OCI-LY7 (cell line): ENCODE measurements around the gene TCEAL4. TPM values are rescaled to one million over a fixed set of nuclear protein-coding genes. Genes with fewer than 3 reads are reported as not detected.

Experiments
- BruUV-seq: library from RNA; stranded (reverse); fragments of 400-500 nt; replicated peaks from 2 replicates; lab custom pipeline; 2021; lab: Mats Ljungman, UMichigan
- CTCF ChIA-PET: fragments of 300-600 bp; sonication (Branson Sonifier 250); formaldehyde crosslinking; loops from one replicate; lab custom pipeline; 2022; ENCODE audit warnings: antibody characterized with exemption; ENCODE audit not compliant: unreplicated experiment; lab: Charles Lee
- POLR2A ChIA-PET: fragments of 300-600 bp; sonication (Branson Sonifier 250); formaldehyde crosslinking; loops from one replicate; lab custom pipeline; 2022; ENCODE audit warnings: antibody characterized with exemption; lab: Charles Lee
- DNase-seq: peaks from one replicate; pipeline ENCODE4 v3.0.0-alpha.2; 2015; ENCODE audit warnings: low spot score
- H2AFZ ChIP-seq: fragments of 200-600 bp; sonication (generic), shearing (Covaris generic); 2 replicates; pipeline ENCODE4 v1.6.1; 2014; ENCODE audit warnings: mild to moderate bottlenecking, antibody characterized with exemption, low read length, moderate library complexity
- H3K27ac ChIP-seq: fragments of 200-600 bp; sonication (generic); 2 replicates; pipeline ENCODE4 v1.5.1; 2014; ENCODE audit warnings: mixed run types, low read depth, mild to moderate bottlenecking, moderate library complexity, low read length, inconsistent platforms; ENCODE audit not compliant: poor library complexity, severe bottlenecking
- H3K36me3 ChIP-seq: fragments of 200-600 bp; sonication (generic); 2 replicates; pipeline ENCODE4 v1.6.1; 2014; ENCODE audit warnings: mild to moderate bottlenecking, antibody characterized with exemption, low read length, moderate library complexity, mixed read lengths; ENCODE audit not compliant: insufficient read depth
- H3K4me1 ChIP-seq: fragments of 200-600 bp; sonication (generic); 2 replicates; pipeline ENCODE4 v1.5.1; 2014; ENCODE audit warnings: mild to moderate bottlenecking, low read length; ENCODE audit not compliant: insufficient read depth, poor library complexity, severe bottlenecking
- H3K4me2 ChIP-seq: fragments of 200-600 bp; sonication (generic); 2 replicates; pipeline ENCODE4 v1.6.1; 2014; ENCODE audit warnings: mild to moderate bottlenecking, low read length
- H3K4me3 ChIP-seq: fragments of 200-600 bp; sonication (generic); 2 replicates; pipeline ENCODE4 v1.5.1; 2014; ENCODE audit warnings: mild to moderate bottlenecking, low read depth, low read length; ENCODE audit not compliant: poor library complexity, severe bottlenecking
- H3K79me2 ChIP-seq: fragments of 200-600 bp; sonication (generic); 2 replicates; pipeline ENCODE4 v1.6.1; 2016; ENCODE audit warnings: low read depth, mild to moderate bottlenecking, low read length, moderate library complexity, mixed read lengths; ENCODE audit not compliant: insufficient read depth
- H3K9me2 ChIP-seq: fragments of 200-600 bp; sonication (generic); 2 replicates; pipeline ENCODE4 v1.6.1; 2016; ENCODE audit warnings: mild to moderate bottlenecking, low read length, mixed read lengths; ENCODE audit not compliant: insufficient read depth
- H3K9me3 ChIP-seq: fragments of 200-600 bp; sonication (generic); 2 replicates; pipeline ENCODE4 v1.6.1; 2014; ENCODE audit warnings: mild to moderate bottlenecking, mixed run types, low read length, mixed read lengths
- H4K20me1 ChIP-seq: fragments of 200-600 bp; sonication (generic); 2 replicates; pipeline ENCODE4 v1.6.1; 2014; ENCODE audit warnings: mild to moderate bottlenecking, antibody characterized with exemption, low read length, moderate library complexity, mixed read lengths; ENCODE audit not compliant: insufficient read depth
- CTCF ChIP-seq: fragments of 200-600 bp; sonication (generic); conservative IDR thresholded peaks from 2 replicates; pipeline ENCODE4 v1.5.1; 2014; ENCODE audit warnings: mild to moderate bottlenecking, antibody characterized with exemption, low read length, moderate library complexity, mixed read lengths
- EZH2phosphoT487 ChIP-seq: fragments of 200-600 bp; sonication (generic); IDR thresholded peaks from 2 replicates; pipeline ENCODE4 v1.6.1; 2018; ENCODE audit warnings: low read depth, borderline replicate concordance, mild to moderate bottlenecking, mixed run types, antibody characterized with exemption, low read length, moderate library complexity, mixed read lengths
- intact Hi-C: fragments of 100-400 bp; cut with micrococcal nuclease; formaldehyde crosslinking; loops from one replicate; pipeline ENCODE4 v1.10.0; 2022; ENCODE audit not compliant: unreplicated experiment
- total RNA-seq, 2 experiments: library from RNA; depleted of rRNA in 1 of 2; stranded (reverse); fragments of >200 nt in 1 of 2; shearing (Covaris generic) in 1 of 2; gene quantifications; 2 replicates each; pipeline ENCODE4 v1.2.3, GENCODE V29; 2014 to 2022

TCEAL4 gene
- total RNA-seq, 2 experiments from 2014 or later, result 4.5 to 8.8 TPM

GRCh38 chrX:103565197-103565596, 20.1 kb upstream of the TCEAL4 start:
- POLR2A ChIA-PET, result no interaction called here

GRCh38 chrX:103565752-103566151, 19.6 kb upstream of the TCEAL4 start:
- no TSS peak for BruUV-seq
- ChIA-PET POLR2A (interaction anchor here (1.5 kb wide), 1 partner anchor 64 kb away, joined by 13 read pairs; no protein-coding TSS in a partner anchor), CTCF (no interaction called here)
- Histone ChIP-seq H3K4me3 (no peak overlapping the region), H2AFZ (no peak overlapping the region), H3K36me3 (no peaks in the 10 kb centered on the region), H3K4me2 (no peak overlapping the region), H3K27ac (no peak overlapping the region), H3K9me2 (no peaks in the 10 kb centered on the region), H4K20me1 (no peaks in the 10 kb centered on the region), H3K9me3 (no peaks in the 10 kb centered on the region), H3K4me1 (peaks cover 5% of the 10 kb centered on the region), H3K79me2 (no peaks in the 10 kb centered on the region)
- intact Hi-C loops, result no loop called here
- TF ChIP-seq CTCF, result no peak
- no peak for TF ChIP-seq EZH2phosphoT487
- no peak for DNase-seq

More at GRCh38 chrX:103565197-103565596, 20.1 kb upstream of the TCEAL4 start:
- TF ChIP-seq EZH2phosphoT487 (no peak), CTCF (no peak)
- no peak overlapping the region for H3K27ac ChIP-seq
- no peaks in the 10 kb centered on the region for H3K9me2 ChIP-seq
- intact Hi-C loops, result no loop called here
- no peaks in the 10 kb centered on the region for H3K9me3 ChIP-seq
- no TSS peak for BruUV-seq
- H3K4me3 ChIP-seq, result no peak overlapping the region
- CTCF ChIA-PET, result no interaction called here
- H3K4me1 ChIP-seq, result peaks cover 5% of the 10 kb centered on the region
- H3K79me2 ChIP-seq, result no peaks in the 10 kb centered on the region
- H3K36me3 ChIP-seq, result no peaks in the 10 kb centered on the region
- H3K4me2 ChIP-seq, result no peak overlapping the region
- no peak for DNase-seq
- no peak overlapping the region for H2AFZ ChIP-seq
- no peaks in the 10 kb centered on the region for H4K20me1 ChIP-seq

GRCh38 chrX:103571121-103571520, 14.2 kb upstream of the TCEAL4 start:
- Histone ChIP-seq H3K36me3 (no peaks in the 10 kb centered on the region), H3K4me2 (no peak overlapping the region), H3K79me2 (no peaks in the 10 kb centered on the region), H3K9me3 (no peaks in the 10 kb centered on the region), H3K9me2 (no peaks in the 10 kb centered on the region), H3K4me1 (no peaks in the 10 kb centered on the region), H4K20me1 (no peaks in the 10 kb centered on the region), H2AFZ (no peak overlapping the region), H3K4me3 (no peak overlapping the region), H3K27ac (no peak overlapping the region)
- ChIA-PET CTCF (no interaction called here), POLR2A (no interaction called here)
- DNase-seq, result no peak
- TF ChIP-seq EZH2phosphoT487 (no peak), CTCF (no peak)
- intact Hi-C loops, result no loop called here
- BruUV-seq, result no TSS peak
